SK-N-SH (cell line): ENCODE results near the gene SNRNP70. TPM values are rescaled to one million over a fixed set of nuclear protein-coding genes. Genes with fewer than 3 reads are reported as not detected.

Experiments used
- CTCF ChIA-PET: fragments of 300-600, 350-600 bp; formaldehyde crosslinking; extraction: SDS; loops from one replicate; lab custom pipeline; 2021; lab: Yijun Ruan, JAX
- POLR2A ChIA-PET: fragments of 350-600 bp; sonication (Branson Sonifier 250); formaldehyde crosslinking; extraction: SDS; loops from one replicate; lab custom pipeline; 2020; ENCODE audit warnings: antibody characterized with exemption, inconsistent platforms; lab: Yijun Ruan, JAX
- DNase-seq: peaks from one replicate; pipeline ENCODE4 v3.0.0; 2012
- H2AFZ ChIP-seq: fragments of 200-600 bp; sonication (generic); 2 replicates; pipeline ENCODE4 v1.8.1; 2016; ENCODE audit warnings: antibody characterized with exemption, mild to moderate bottlenecking, low read depth
- H3F3A ChIP-seq: fragments of 200-600 bp; sonication (generic); replicated peaks from 2 replicates; pipeline ENCODE3; 2016; ENCODE audit warnings: antibody characterized with exemption, mild to moderate bottlenecking; ENCODE audit not compliant: insufficient read depth
- H3K27ac ChIP-seq, 2 experiments: fragments of 200-500 bp in 1 of 2; fragments of 200-600 bp in 1 of 2; sonication (Bioruptor generic) in 1 of 2; sonication (generic), shearing (Covaris generic) in 1 of 2; 2 replicates each; pipeline versions ENCODE4 v1.5.1 to v1.6.1; 2014 to 2016; ENCODE audit warnings: low read depth in 2 of 2, inconsistent platforms in 1 of 2, low read length in 1 of 2, mild to moderate bottlenecking in 1 of 2, mixed read lengths in 1 of 2
- H3K27me3 ChIP-seq: fragments of 200-600 bp; sonication (generic), shearing (Covaris generic); 2 replicates; pipeline ENCODE4 v1.6.1; 2016; ENCODE audit warnings: mixed run types; ENCODE audit not compliant: insufficient read depth
- H3K36me3 ChIP-seq, 2 experiments: fragments of 200-500 bp in 1 of 2; fragments of 200-600 bp in 1 of 2; sonication (Bioruptor generic) in 1 of 2; sonication (generic) in 1 of 2; replicated peaks in 1 of 2; 2 replicates each; pipeline versions ENCODE3 to v1.5.1; 2014 to 2016; ENCODE audit warnings: low read length in 1 of 2, mild to moderate bottlenecking in 1 of 2; ENCODE audit not compliant: insufficient read depth in 2 of 2, control insufficient read depth in 1 of 2
- H3K4me1 ChIP-seq, 2 experiments: fragments of 200-500 bp in 1 of 2; fragments of 200-600 bp in 1 of 2; sonication (Bioruptor generic) in 1 of 2; sonication (generic), shearing (Covaris generic) in 1 of 2; 2 replicates each; pipeline versions ENCODE4 v1.5.1 to v1.6.1; 2014 to 2016; ENCODE audit warnings: low read depth in 1 of 2, low read length in 1 of 2, mixed run types in 1 of 2; ENCODE audit not compliant: insufficient read depth in 2 of 2, control insufficient read depth in 1 of 2
- H3K4me2 ChIP-seq: fragments of 200-600 bp; sonication (generic), shearing (Covaris generic); 2 replicates; pipeline ENCODE4 v1.6.1; 2017; ENCODE audit warnings: mixed run types
- H3K4me3 ChIP-seq, 2 experiments: fragments of 200-500 bp in 1 of 2; fragments of 200-600 bp in 1 of 2; sonication (Bioruptor generic) in 1 of 2; sonication (generic), shearing (Covaris generic) in 1 of 2; 2 replicates each; pipeline versions ENCODE4 v1.5.1 to v1.8.1; 2014 to 2016; ENCODE audit warnings: low read depth in 2 of 2, inconsistent platforms in 1 of 2, low read length in 1 of 2, mild to moderate bottlenecking in 1 of 2, mixed read lengths in 1 of 2, moderate library complexity in 1 of 2
- H3K79me2 ChIP-seq: fragments of 200-600 bp; sonication (generic); 2 replicates; pipeline ENCODE4 v1.8.1; 2017; ENCODE audit warnings: mild to moderate bottlenecking; ENCODE audit not compliant: insufficient read depth
- H3K9ac ChIP-seq: fragments of 200-600 bp; sonication (generic); 2 replicates; pipeline ENCODE4 v1.6.1; 2017; ENCODE audit warnings: mixed run types
- H3K9me2 ChIP-seq: fragments of 200-600 bp; sonication (generic); 2 replicates; pipeline ENCODE4 v1.6.1; 2017; ENCODE audit warnings: mixed run types
- H3K9me3 ChIP-seq: fragments of 200-600 bp; sonication (generic); 2 replicates; pipeline ENCODE4 v1.6.1; 2017; ENCODE audit warnings: mixed run types, mild to moderate bottlenecking, moderate library complexity
- H4K20me1 ChIP-seq: fragments of 200-600 bp; sonication (generic); 2 replicates; pipeline ENCODE4 v1.6.1; 2017; ENCODE audit warnings: mild to moderate bottlenecking, mixed run types; ENCODE audit not compliant: insufficient read depth
- CHD2 ChIP-seq: fragments of 150-350 bp; IDR thresholded peaks from 2 replicates; pipeline ENCODE4 v1.6.1; 2018; ENCODE audit warnings: low read length; ENCODE audit not compliant: partially characterized antibody
- ELF1 ChIP-seq: IDR thresholded peaks from 2 replicates; pipeline ENCODE4 v1.4.0; 2012
- EP300 ChIP-seq, 2 experiments: IDR thresholded peaks; 2 replicates each; pipeline versions ENCODE4 v1.4.0 to v1.6.1; 2012; ENCODE audit warnings: borderline replicate concordance in 1 of 2, low read depth in 1 of 2, low read length in 1 of 2
- FOXJ3 ChIP-seq: sonication (generic); formaldehyde crosslinking; IDR thresholded peaks from 2 replicates; pipeline ENCODE4 v1.5.1; 2020; ENCODE audit warnings: mild to moderate bottlenecking, missing genetic modification reagents
- GABPA ChIP-seq: IDR thresholded peaks from 2 replicates; pipeline ENCODE4 v1.4.0; 2012; ENCODE audit warnings: low read depth, mild to moderate bottlenecking
- MEF2A ChIP-seq: IDR thresholded peaks from 2 replicates; pipeline ENCODE4 v1.4.0; 2012; ENCODE audit warnings: low read depth, borderline replicate concordance
- NRF1 ChIP-seq: IDR thresholded peaks from 2 replicates; pipeline ENCODE4 v1.6.1; 2012; ENCODE audit warnings: low read depth, mild to moderate bottlenecking, low read length
- RAD21 ChIP-seq: IDR thresholded peaks from 2 replicates; pipeline ENCODE4 v1.6.1; 2012; ENCODE audit warnings: mild to moderate bottlenecking, low read length
- RCOR1 ChIP-seq: fragments of 150-350 bp; IDR thresholded peaks from 2 replicates; pipeline ENCODE4 v1.6.1; 2017; ENCODE audit warnings: antibody characterized with exemption, low read length
- SIN3A ChIP-seq: IDR thresholded peaks from 2 replicates; pipeline ENCODE4 v1.6.1; 2012; ENCODE audit warnings: low read depth, mild to moderate bottlenecking, low read length, moderate library complexity, borderline replicate concordance
- SMC3 ChIP-seq: IDR thresholded peaks from 2 replicates; pipeline ENCODE4 v1.6.1; 2012; ENCODE audit warnings: low read depth, low read length, improper control_type of control experiment
- TCF12 ChIP-seq: IDR thresholded peaks from 2 replicates; pipeline ENCODE4 v1.4.0; 2012
- YY1 ChIP-seq: IDR thresholded peaks from 2 replicates; pipeline ENCODE4 v1.4.0; 2012; ENCODE audit warnings: low read depth, mild to moderate bottlenecking
- WGBS: methylation state at CpG from one replicate; pipeline ENCODE4 v1.1.6; 2017; ENCODE audit warnings: low lambda C conversion rate; 5-methylcytosine and 5-hydroxymethylcytosine counted together
- polyA plus RNA-seq, 3 experiments: library from polyadenylated mRNA; depleted of rRNA; stranded (reverse); fragments of >200 nt; gene quantifications; 2 replicates each; pipeline ENCODE4 v1.2.3, GENCODE V29; 2012
- TF ChIP-seq, protein P1 (sequence below): IDR thresholded peaks from 2 replicates; pipeline ENCODE4; 2012
- TF ChIP-seq, protein P2 (sequence below): fragments of 150-350 bp; IDR thresholded peaks from 2 replicates; pipeline ENCODE4 v1.6.1; 2016; ENCODE audit warnings: mild to moderate bottlenecking, low read depth, low read length
- TF ChIP-seq, protein P3 (sequence below): fragments of 200-600 bp; sonication (generic); IDR thresholded peaks from 2 replicates; pipeline ENCODE4 v1.6.1; 2017; ENCODE audit warnings: antibody characterized with exemption, mild to moderate bottlenecking, moderate library complexity
- TF ChIP-seq, protein P4 (sequence below): IDR thresholded peaks from 2 replicates; pipeline ENCODE4 v1.4.0; 2012; ENCODE audit warnings: low read depth
- TF ChIP-seq, protein P5 (sequence below): IDR thresholded peaks from 2 replicates; pipeline ENCODE4 v1.4.0; 2012; ENCODE audit warnings: low read depth, borderline replicate concordance

The SNRNP70 gene
- polyA plus RNA-seq, 1 of the 3 experiments (the other 2 are of a cell fraction) = 359 TPM

GRCh38 chr19:49080392-49080791, 4.9 kb upstream of the SNRNP70 start:
- Histone ChIP-seq H3K4me1 (peaks cover 0 to 4% of the 10 kb centered on the region in 2 experiments; a peak in 1 of 4 replicates), H3K9ac (no peak overlapping the region), H3K36me3 (no peaks in the 10 kb centered on the region), H3K4me3 (no peak overlapping the region), H3K27ac (no peak overlapping the region), H3K9me2 (no peaks in the 10 kb centered on the region), H3K79me2 (peaks cover 5% of the 10 kb centered on the region; the same call in 1 of the 2 replicates), H2AFZ (no peak overlapping the region), H3K9me3 (no peaks in the 10 kb centered on the region), H4K20me1 (no peaks in the 10 kb centered on the region), H3K4me2 (no peak overlapping the region), H3K27me3 (no peaks in the 10 kb centered on the region), H3F3A (peaks cover 8% of the 10 kb centered on the region)
- no peak for TF ChIP-seq YY1
- TF ChIP-seq, protein P1, sequence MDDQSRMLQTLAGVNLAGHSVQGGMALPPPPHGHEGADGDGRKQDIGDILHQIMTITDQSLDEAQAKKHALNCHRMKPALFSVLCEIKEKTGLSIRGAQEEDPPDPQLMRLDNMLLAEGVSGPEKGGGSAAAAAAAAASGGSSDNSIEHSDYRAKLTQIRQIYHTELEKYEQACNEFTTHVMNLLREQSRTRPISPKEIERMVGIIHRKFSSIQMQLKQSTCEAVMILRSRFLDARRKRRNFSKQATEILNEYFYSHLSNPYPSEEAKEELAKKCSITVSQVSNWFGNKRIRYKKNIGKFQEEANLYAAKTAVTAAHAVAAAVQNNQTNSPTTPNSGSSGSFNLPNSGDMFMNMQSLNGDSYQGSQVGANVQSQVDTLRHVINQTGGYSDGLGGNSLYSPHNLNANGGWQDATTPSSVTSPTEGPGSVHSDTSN = no peak
- TF ChIP-seq, protein P2, sequence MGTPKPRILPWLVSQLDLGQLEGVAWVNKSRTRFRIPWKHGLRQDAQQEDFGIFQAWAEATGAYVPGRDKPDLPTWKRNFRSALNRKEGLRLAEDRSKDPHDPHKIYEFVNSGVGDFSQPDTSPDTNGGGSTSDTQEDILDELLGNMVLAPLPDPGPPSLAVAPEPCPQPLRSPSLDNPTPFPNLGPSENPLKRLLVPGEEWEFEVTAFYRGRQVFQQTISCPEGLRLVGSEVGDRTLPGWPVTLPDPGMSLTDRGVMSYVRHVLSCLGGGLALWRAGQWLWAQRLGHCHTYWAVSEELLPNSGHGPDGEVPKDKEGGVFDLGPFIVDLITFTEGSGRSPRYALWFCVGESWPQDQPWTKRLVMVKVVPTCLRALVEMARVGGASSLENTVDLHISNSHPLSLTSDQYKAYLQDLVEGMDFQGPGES = no peak
- TF ChIP-seq SIN3A = no peak
- no peak for TF ChIP-seq NRF1
- no peak for TF ChIP-seq MEF2A
- TF ChIP-seq SMC3 = no peak
- no peak for TF ChIP-seq ELF1
- TF ChIP-seq RAD21 = no peak
- TF ChIP-seq, protein P3, sequence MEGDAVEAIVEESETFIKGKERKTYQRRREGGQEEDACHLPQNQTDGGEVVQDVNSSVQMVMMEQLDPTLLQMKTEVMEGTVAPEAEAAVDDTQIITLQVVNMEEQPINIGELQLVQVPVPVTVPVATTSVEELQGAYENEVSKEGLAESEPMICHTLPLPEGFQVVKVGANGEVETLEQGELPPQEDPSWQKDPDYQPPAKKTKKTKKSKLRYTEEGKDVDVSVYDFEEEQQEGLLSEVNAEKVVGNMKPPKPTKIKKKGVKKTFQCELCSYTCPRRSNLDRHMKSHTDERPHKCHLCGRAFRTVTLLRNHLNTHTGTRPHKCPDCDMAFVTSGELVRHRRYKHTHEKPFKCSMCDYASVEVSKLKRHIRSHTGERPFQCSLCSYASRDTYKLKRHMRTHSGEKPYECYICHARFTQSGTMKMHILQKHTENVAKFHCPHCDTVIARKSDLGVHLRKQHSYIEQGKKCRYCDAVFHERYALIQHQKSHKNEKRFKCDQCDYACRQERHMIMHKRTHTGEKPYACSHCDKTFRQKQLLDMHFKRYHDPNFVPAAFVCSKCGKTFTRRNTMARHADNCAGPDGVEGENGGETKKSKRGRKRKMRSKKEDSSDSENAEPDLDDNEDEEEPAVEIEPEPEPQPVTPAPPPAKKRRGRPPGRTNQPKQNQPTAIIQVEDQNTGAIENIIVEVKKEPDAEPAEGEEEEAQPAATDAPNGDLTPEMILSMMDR = no peak
- TF ChIP-seq RCOR1 = no peak
- no peak for TF ChIP-seq CHD2
- no peak for TF ChIP-seq TCF12
- TF ChIP-seq FOXJ3 = no peak
- no peak for TF ChIP-seq EP300 (IDR thresholded peaks at IDR 0.05; ENCODE audit: borderline replicate concordance in 1 of 2, low read depth in 1 of 2, low read length in 1 of 2)
- CTCF ChIA-PET = interaction anchor here (0.6 to 2.2 kb wide), 2 partner anchors 18 to 221 kb away, joined by 3 to 8 read pairs; no protein-coding TSS in a partner anchor
- 37% methylated on average over 4 of the region's 4 CpGs for WGBS
- DNase-seq = no peak
- POLR2A ChIA-PET = no interaction called here

GRCh38 chr19:49081273-49081672, 4.0 kb upstream of the SNRNP70 start:
- no peaks in the 10 kb centered on the region for H3K27me3 ChIP-seq
- TF ChIP-seq YY1 (no peak), ELF1 (no peak), GABPA (no peak)
- TF ChIP-seq, protein P4, sequence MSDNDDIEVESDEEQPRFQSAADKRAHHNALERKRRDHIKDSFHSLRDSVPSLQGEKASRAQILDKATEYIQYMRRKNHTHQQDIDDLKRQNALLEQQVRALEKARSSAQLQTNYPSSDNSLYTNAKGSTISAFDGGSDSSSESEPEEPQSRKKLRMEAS = no peak
- TF ChIP-seq, protein P3 = no peak
- TF ChIP-seq, protein P5, sequence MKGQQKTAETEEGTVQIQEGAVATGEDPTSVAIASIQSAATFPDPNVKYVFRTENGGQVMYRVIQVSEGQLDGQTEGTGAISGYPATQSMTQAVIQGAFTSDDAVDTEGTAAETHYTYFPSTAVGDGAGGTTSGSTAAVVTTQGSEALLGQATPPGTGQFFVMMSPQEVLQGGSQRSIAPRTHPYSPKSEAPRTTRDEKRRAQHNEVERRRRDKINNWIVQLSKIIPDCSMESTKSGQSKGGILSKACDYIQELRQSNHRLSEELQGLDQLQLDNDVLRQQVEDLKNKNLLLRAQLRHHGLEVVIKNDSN = no peak
- TF ChIP-seq, all 33 proteins: peak for 0
- ChIA-PET POLR2A (no interaction called here), CTCF (interaction anchor here (1.3 to 2.2 kb wide), 4 partner anchors 8 to 118 kb away, joined by 3 to 9 read pairs (median 6); no protein-coding TSS in a partner anchor)
- H3K9ac ChIP-seq = no peak overlapping the region
- H3K9me2 ChIP-seq = no peaks in the 10 kb centered on the region
- H3K36me3 ChIP-seq = no peaks in the 10 kb centered on the region
- no peak overlapping the region for H3K27ac ChIP-seq
- H3K4me3 ChIP-seq = no peak overlapping the region
- H3F3A ChIP-seq = peaks cover 8% of the 10 kb centered on the region
- no peaks in the 10 kb centered on the region for H3K9me3 ChIP-seq
- no peak overlapping the region for H2AFZ ChIP-seq
- DNase-seq = no peak
- H3K79me2 ChIP-seq = peaks cover 14% of the 10 kb centered on the region
- no peak overlapping the region for H3K4me2 ChIP-seq
- H4K20me1 ChIP-seq = peaks cover 8% of the 10 kb centered on the region
- H3K4me1 ChIP-seq = peaks cover under 1 to 6% of the 10 kb centered on the region in 2 experiments; a peak in 1 of 4 replicates
- 60% methylated on average over 1 of the region's 1 CpG for WGBS
